ENCODE results near the gene OR13C2.

DNA sequence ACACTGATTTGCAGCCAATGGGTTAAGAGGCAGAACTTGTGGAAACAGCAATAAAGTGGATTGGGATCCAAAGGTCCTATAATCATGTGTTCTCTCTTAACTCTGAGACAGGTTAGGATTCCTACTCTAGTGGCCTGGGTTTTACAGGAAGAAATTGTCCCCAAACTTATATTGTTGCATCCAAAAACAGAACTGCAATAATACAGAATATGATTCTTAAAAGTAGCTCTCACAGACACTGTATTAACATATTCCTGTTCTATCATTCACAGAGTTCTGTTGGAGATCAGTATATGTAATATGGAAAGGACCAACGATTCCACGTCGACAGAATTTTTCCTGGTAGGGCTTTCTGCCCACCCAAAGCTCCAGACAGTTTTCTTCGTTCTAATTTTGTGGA is 36.6 kb downstream of the OR13C2 start, which contains the start of gene OR13C8:
- TF ChIP-seq POLR2A (IDR thresholded peaks at IDR 0.05) = no peak
- TF ChIP-seq, protein P1, sequence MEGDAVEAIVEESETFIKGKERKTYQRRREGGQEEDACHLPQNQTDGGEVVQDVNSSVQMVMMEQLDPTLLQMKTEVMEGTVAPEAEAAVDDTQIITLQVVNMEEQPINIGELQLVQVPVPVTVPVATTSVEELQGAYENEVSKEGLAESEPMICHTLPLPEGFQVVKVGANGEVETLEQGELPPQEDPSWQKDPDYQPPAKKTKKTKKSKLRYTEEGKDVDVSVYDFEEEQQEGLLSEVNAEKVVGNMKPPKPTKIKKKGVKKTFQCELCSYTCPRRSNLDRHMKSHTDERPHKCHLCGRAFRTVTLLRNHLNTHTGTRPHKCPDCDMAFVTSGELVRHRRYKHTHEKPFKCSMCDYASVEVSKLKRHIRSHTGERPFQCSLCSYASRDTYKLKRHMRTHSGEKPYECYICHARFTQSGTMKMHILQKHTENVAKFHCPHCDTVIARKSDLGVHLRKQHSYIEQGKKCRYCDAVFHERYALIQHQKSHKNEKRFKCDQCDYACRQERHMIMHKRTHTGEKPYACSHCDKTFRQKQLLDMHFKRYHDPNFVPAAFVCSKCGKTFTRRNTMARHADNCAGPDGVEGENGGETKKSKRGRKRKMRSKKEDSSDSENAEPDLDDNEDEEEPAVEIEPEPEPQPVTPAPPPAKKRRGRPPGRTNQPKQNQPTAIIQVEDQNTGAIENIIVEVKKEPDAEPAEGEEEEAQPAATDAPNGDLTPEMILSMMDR (IDR thresholded peaks at IDR 0.05) = no peak

Data from tibial nerve (tissue), 3 donors.